G401.6 (cell line): ENCODE results near the gene CNTN4.
"Not testable (repeated sequence)": the region's sequence is repeated elsewhere in the genome, so short reads cannot be mapped to it uniquely, and the experiment has no call there.

Experiments
- FAIRE-seq: peaks from 2 replicates; lab custom pipeline; 2012; peaks lifted over from hg19 to GRCh38; lab: Jason Lieb, UNC

CNTN4 gene

DNA sequence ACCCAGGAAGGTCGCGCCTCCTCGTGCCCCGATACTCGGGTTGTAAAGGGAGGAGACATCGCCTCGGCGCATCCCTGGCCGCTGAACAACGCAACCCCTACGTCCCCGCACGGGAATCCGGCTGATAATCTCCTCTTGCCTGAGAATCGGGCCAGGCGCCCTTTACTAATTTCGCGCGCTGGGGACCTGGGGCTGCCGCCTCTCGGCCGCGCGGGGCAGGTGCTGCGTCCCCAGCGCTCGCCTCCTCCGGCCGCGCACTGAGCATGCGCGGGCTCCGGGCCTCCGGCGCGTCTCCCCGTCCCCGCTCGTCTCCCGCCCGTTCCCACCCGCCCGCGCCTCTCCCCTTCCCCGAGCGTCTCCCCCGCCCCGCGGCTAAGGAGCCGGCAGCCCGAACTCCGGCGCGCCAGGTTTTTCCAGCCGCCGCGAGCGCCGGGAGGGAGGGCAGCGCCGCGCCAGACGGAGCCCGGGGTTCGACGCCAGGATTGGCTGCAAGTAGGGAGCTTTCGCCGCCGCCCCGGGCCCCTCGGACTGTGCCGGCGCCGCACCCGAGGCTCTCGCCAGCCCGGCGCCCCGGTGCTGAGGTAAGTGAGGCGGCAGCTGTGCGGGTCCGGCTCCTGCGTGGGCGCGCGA lies at the start of gene CNTN4:
CNTN4 (plus strand) TSS at position 469 of the 630 bp plus-strand sequence.
- FAIRE-seq, result no peak

DNA sequence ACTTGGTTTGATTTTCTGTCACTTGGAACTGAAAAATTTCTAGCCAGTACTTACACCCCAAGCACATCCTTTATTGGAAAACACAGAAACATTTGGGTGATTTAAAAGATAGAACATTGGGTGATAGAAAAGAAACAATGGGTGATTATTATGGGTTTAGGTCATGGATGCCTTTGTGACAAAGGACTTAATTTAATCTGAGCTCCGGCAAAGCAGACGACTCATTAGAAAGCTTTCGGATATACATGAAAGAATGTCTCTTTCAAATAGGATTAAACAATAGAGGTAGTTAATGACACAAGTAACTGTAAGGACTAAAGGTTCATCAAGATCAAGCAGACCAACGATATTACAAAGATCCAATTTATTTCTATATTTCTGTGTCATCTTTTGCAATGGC lies 37.3 kb upstream of the CNTN4 start:
- no peak for FAIRE-seq

DNA sequence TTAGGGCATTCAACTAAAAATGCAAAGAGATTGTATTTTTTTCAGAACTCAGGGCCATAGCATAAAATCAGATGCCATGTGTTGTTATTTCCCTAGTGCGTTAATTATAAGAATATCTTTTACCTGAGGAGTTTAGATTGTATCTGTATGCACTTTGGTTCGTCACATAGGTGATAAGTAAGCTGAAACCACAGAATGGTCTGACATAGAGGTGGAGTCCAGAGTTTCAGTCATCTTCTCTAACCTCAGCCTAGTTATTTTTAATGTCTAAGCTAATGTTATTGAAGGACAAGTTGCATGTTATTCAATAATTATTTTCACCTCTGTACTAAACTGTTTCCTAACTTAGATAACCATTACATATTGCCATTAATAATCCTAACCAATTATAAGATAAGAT lies 27.1 kb upstream of the CNTN4 start:
- no peak for FAIRE-seq

DNA sequence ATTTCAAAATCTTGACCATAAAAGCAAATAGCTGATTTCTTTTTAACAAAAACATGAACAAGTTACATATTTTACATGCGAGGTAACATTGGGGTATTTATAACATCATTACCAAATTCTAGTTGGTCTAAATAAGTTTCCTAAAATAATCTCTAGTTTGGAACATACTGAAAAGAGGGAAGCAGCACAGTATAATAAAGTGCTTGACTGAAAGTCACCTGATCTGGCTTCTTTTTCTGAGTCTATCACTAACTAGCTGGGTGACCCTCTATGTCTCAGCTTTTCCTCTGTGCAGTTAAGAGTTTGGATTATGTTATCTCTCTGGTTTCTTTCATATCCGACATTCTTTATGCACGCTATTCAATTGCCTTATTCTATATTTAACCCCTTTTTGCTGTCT lies 19.8 kb upstream of the CNTN4 start:
- FAIRE-seq, result no peak

- FAIRE-seq, result no peak
Measured at GRCh38 chr3:2082871-2083480, 15.7 kb upstream of the CNTN4 start.

GRCh38 chr3:2083558-2083957 lies 15.1 kb upstream of the CNTN4 start:
- not testable (repeated sequence) for FAIRE-seq

- FAIRE-seq, result no peak
Measured at GRCh38 chr3:2090095-2090911, 8.4 kb upstream of the CNTN4 start.

DNA sequence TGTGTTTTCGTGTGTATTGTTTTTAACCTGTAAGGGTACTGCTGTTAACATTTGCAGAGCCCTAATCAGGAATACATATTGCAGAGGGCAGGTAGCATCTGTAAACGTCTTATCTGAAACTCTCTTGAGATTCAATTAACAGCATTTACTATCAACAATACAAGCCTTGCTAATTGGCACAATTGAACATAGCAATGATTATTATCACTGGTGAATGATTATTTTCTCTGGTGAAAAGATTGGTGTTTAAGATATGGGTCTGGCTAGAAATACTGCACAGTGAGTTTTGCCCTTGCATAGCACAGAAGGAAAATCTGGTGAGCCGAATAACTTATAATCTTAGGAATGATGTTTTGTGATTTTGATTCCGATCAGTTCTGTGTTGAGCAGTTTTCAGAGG lies 5.9 kb upstream of the CNTN4 start:
- FAIRE-seq, result no peak

GRCh38 chr3:2094941-2095340 lies 3.7 kb upstream of the CNTN4 start:
- no peak for FAIRE-seq

- FAIRE-seq, result no peak
Measured at GRCh38 chr3:2096216-2096615, 2.5 kb upstream of the CNTN4 start.

DNA sequence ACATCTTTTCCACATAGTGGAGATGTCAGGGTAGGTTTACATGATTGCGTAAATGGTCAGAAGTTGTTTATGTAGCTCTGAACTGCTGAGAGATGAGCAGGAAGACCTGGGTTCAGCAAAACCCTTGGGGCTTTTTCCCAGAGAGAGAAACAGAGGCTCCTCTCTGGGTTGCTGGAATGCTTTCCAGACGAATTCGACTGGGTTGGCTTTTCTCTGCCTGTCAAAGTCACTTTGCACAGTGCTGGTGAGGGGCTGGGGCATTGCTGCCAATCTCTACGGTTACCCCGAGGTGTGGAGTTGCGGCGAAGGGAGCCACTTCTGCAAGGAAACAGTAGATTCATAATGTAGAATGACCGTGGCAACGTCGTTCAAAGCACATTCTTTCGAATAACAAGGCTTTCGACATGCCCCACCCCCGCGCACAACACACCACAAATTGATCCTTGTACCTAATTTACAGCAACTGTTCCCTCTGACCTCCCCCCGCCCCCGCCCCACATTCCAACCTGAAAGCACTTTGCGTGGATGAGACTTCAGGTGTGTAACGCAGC lies 950 bp upstream of the CNTN4 start:
- no peak for FAIRE-seq

DNA sequence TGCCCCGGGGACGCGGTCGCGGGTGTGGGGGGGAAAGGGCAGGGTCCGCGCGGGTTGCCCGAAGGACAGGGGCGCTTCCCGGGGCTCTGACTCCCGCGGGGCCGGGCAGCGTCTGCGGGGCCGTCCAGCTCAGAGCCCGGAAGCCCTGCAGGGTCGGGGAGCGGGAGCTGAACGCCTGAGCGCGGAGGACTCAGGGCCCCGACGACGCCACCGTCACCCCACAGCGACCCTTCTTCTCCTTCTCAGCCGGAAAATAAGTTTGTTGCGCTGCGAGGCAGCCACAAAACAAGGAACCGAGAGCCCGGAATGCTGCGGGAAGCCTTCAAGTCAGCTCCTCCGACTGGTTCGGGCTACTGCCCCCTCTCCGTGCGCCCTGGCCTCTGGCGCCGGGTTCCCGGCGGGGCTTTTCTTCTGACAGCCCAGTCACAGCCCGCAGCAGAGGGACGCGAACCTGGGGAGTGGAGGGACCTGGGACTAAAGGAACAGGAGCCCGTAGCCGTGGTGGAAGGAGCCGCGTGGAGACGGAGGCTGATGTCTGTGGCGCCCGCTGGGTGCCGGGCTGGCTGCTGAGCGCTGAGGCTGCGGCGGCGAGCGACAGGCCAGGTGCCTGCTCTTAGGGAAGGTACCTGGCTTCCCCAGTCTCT lies 484 bp downstream of the CNTN4 start:
- no peak for FAIRE-seq

GRCh38 chr3:2099779-2100191 lies 1.1 kb downstream of the CNTN4 start:
- FAIRE-seq, result no peak

- no peak for FAIRE-seq
Measured at GRCh38 chr3:2106438-2106837, 7.8 kb downstream of the CNTN4 start.

GRCh38 chr3:2110597-2111117 lies 12.0 kb downstream of the CNTN4 start:
- no peak for FAIRE-seq

- FAIRE-seq, result no peak
Measured at GRCh38 chr3:2114617-2115275, 16.1 kb downstream of the CNTN4 start.

DNA sequence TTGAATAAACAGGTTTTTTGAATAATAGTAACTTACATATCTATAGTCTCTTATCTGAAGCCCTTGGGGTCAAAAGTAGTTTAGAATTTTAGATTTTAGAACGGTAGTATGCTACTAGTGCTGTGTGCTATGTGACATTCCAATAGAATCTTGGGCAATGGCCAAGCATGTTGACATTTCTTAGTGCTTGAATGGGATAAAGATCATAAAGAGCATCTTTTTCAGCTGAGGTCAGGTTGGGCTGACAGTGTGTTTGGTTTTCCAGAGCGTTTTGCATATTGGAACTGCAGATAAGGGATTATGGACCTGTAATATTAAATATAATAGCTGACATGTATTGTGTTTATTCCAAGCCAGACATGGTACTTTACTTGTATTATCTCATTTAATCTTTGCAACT lies 32.1 kb downstream of the CNTN4 start:
- no peak for FAIRE-seq

- FAIRE-seq, result no peak
Measured at GRCh38 chr3:2133146-2133545, 34.5 kb downstream of the CNTN4 start.

GRCh38 chr3:2137651-2138050 lies 39.0 kb downstream of the CNTN4 start:
- FAIRE-seq, result no peak

DNA sequence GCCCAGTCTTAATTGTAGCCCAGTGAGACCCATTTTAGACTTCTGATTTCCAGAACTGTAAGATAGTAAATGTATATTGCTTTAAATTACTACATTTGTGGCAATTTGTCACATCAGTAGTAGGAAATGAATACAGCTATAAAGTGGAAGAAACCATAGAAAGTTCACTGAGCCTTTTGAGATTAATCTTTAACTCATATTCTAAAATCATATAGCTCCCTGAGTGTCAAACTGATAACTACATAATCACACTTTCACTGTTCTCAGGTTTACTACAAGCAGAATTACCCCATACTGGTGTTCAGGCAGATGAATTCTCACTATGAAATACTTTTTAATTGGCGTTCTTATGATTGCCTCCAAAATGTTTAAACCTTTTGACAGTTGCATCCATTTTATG lies 42.8 kb downstream of the CNTN4 start:
- FAIRE-seq, result no peak

- FAIRE-seq, result no peak
Measured at GRCh38 chr3:2148561-2149340, 50.1 kb downstream of the CNTN4 start.
